AG04449 (cell line): ENCODE results near the gene TRAK1.

Experiments used
- CTCF ChIA-PET: fragments of 350-600 bp; formaldehyde crosslinking; extraction: SDS; loops from one replicate; lab custom pipeline; 2021; ENCODE audit warnings: antibody characterized with exemption; lab: Yijun Ruan, JAX
- POLR2A ChIA-PET: fragments of 400-600, 350-600 bp; formaldehyde crosslinking; extraction: SDS; loops from one replicate; lab custom pipeline; 2020; ENCODE audit warnings: antibody characterized with exemption, inconsistent platforms; lab: Yijun Ruan, JAX
- DNase-seq: peaks from one replicate; pipeline ENCODE4 v3.0.0-alpha.2; 2010; ENCODE audit warnings: low read depth, low spot score
- H3K4me3 ChIP-seq: 2 replicates; pipeline ENCODE4 v1.5.1; 2011; ENCODE audit warnings: low read depth, mild to moderate bottlenecking, control low read depth, low read length
- TF ChIP-seq, protein P1 (sequence below): IDR thresholded peaks from one replicate; pipeline ENCODE4 v1.5.1; 2011; ENCODE audit warnings: mild to moderate bottlenecking, moderate library complexity, low read length, control low read depth, inconsistent platforms; ENCODE audit not compliant: insufficient read depth; ENCODE audit errors: missing control alignments

The TRAK1 gene

DNA sequence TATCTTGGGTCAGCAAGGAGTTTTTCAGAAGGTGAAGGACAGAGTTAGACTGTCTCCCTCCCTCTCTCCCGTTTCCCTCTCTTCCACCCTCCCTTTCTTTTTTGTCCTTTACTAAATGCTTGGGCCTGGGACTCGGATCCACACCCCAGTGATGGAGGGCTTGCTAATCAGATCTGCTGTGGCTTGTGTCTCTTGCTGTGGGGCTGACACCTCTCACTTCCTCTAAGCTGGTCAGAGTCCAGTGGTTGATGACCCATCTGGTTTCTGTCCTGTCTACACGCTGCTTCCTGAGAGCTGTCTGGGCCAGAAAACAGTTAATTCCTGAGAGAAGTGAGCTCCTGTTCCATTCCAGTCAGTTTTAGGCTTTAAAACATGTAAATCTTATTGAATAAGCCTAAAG lies 849 bp downstream of the TRAK1 start:
- DNase-seq = no peak
- CTCF ChIA-PET = interaction anchor here (1.4 to 2.5 kb wide), 2 partner anchors 8 to 194 kb away, joined by 3 to 17 read pairs; no protein-coding TSS in a partner anchor
- POLR2A ChIA-PET = no interaction called here

DNA sequence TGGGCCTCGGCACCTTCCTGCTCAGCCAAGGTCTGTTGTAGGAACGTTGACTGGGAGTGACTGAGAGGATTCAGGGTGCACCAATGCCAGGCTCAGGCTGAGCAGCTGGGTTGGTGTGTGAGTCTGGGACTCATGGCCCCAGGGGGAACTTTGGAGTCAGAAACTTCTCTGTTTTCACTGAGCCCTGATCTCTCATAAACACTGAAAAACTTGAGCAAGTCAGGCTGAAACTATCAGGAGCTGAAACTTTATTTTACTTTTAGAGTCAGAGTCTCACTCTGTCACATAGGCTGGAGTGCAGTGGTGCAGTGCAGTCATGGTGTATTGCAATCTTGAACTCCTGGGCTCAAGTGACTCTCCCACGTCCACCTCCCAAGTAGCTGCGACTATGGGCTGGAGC lies 3.0 kb downstream of the TRAK1 start:
- H3K4me3 ChIP-seq = no peak overlapping the region
- ChIA-PET CTCF (interaction anchor here (0.7 to 1.9 kb wide), 9 partner anchors 11 to 199 kb away, joined by 3 to 5 read pairs (median 3); no protein-coding TSS in a partner anchor), POLR2A (no interaction called here)
- no peak for DNase-seq
- TF ChIP-seq, protein P1, sequence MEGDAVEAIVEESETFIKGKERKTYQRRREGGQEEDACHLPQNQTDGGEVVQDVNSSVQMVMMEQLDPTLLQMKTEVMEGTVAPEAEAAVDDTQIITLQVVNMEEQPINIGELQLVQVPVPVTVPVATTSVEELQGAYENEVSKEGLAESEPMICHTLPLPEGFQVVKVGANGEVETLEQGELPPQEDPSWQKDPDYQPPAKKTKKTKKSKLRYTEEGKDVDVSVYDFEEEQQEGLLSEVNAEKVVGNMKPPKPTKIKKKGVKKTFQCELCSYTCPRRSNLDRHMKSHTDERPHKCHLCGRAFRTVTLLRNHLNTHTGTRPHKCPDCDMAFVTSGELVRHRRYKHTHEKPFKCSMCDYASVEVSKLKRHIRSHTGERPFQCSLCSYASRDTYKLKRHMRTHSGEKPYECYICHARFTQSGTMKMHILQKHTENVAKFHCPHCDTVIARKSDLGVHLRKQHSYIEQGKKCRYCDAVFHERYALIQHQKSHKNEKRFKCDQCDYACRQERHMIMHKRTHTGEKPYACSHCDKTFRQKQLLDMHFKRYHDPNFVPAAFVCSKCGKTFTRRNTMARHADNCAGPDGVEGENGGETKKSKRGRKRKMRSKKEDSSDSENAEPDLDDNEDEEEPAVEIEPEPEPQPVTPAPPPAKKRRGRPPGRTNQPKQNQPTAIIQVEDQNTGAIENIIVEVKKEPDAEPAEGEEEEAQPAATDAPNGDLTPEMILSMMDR = no peak

More for the DNA sequence above, 849 bp downstream of the TRAK1 start:
- H3K4me3 ChIP-seq = no peak overlapping the region
- TF ChIP-seq, protein P1 = no peak

- POLR2A ChIA-PET = interaction anchor here (0.9 kb wide), 1 partner anchor 124 kb away, joined by 3 read pairs; no protein-coding TSS in a partner anchor
- CTCF ChIA-PET = interaction anchor here (0.6 to 1.9 kb wide), 9 partner anchors 11 to 200 kb away, joined by 3 to 5 read pairs (median 3); no protein-coding TSS in a partner anchor
- DNase-seq = no peak
- no peak overlapping the region for H3K4me3 ChIP-seq
- TF ChIP-seq, protein P1 = no peak
These were observed 3.7 kb downstream of the TRAK1 start for GRCh38 chr3:42094691-42095391.

DNA sequence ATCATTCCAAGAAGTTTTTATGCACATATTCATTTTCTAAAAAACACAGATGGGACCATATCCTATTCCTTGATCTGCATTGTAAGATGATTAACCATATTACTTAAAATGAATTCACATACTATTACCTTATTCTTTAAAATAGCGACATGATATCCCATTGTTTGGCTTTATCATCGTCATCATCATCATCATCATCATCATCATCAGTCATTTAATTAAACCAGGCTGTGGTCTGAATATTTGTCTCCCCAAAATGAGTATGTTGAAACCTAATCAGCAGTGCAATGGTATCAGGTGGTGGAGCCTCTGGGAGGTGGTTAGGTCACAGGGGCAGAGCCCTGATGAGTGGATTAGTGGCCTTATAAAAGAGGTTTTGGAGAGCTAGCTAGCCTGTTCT lies 4.4 kb downstream of the TRAK1 start:
- H3K4me3 ChIP-seq = no peak overlapping the region
- ChIA-PET CTCF (interaction anchor here (0.6 to 1.8 kb wide), 5 partner anchors 9 to 194 kb away, joined by 3 to 4 read pairs (median 3); no protein-coding TSS in a partner anchor), POLR2A (interaction anchor here (0.9 kb wide), 1 partner anchor 123 kb away, joined by 3 read pairs; no protein-coding TSS in a partner anchor)
- no peak for DNase-seq
- TF ChIP-seq, protein P1 = no peak

GRCh38 chr3:42096796-42097565 lies 5.8 kb downstream of the TRAK1 start:
- no peak overlapping the region for H3K4me3 ChIP-seq
- ChIA-PET POLR2A (no interaction called here), CTCF (interaction anchor here (1.2 to 7.1 kb wide), 10 partner anchors 12 to 199 kb away, joined by 3 to 160 read pairs (median 36); no protein-coding TSS in a partner anchor)
- DNase-seq = peak; percentile 80
- TF ChIP-seq, protein P1 = no peak
